GM15510 (cell line): Measurements from ENCODE around the gene NOC2L.

Source experiments
- POLR2A ChIP-seq: IDR thresholded peaks from 3 replicates; pipeline ENCODE4 v1.6.1; 2011; ENCODE audit warnings: borderline replicate concordance; ENCODE audit not compliant: insufficient read length; ENCODE audit errors: extremely low read depth

The NOC2L gene

DNA sequence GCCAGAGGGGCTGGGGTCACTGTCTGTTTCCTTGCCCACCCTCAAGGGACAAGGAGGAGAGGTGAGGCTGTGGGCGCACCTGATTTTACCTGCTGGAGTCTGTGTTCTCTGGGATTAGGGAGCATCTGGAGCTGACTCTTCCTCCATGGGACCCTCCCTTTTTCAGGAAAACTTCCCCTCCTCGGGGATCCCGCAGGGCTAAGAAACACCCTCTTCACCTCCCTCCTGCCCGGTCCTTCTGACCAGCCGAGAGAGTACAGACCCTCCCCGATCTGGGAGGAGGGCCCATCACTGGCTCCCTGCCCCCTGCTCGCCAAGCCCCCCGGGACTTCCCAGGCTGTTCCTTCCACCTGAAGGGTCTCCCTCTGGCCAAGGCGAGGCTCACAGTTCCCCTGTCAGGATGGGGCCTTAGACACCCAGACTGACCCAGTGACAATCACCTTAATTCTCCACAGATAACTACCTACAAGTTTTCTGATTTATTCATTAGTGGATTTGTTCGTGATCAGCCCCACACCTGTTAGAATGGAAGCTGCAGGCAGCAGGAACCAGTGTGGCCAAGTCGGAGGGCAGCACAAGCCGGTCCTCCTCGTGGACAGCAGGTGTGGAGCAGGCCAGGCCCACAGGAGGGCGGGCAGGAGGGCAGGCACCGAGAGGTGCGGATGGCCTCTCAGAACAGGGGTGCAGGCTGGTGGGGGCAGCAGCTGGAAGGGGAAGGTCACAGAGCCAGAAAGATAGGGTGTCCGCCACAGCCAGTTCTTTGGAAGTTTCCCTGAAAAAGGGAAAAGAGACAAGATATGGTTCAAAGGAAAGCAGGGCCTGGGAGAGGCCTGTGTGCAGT, 51.2 kb downstream of the NOC2L start:
- no peak for TF ChIP-seq POLR2A

GRCh38 chr1:906600-907420, 52.2 kb downstream of the NOC2L start:
- no peak for TF ChIP-seq POLR2A

DNA sequence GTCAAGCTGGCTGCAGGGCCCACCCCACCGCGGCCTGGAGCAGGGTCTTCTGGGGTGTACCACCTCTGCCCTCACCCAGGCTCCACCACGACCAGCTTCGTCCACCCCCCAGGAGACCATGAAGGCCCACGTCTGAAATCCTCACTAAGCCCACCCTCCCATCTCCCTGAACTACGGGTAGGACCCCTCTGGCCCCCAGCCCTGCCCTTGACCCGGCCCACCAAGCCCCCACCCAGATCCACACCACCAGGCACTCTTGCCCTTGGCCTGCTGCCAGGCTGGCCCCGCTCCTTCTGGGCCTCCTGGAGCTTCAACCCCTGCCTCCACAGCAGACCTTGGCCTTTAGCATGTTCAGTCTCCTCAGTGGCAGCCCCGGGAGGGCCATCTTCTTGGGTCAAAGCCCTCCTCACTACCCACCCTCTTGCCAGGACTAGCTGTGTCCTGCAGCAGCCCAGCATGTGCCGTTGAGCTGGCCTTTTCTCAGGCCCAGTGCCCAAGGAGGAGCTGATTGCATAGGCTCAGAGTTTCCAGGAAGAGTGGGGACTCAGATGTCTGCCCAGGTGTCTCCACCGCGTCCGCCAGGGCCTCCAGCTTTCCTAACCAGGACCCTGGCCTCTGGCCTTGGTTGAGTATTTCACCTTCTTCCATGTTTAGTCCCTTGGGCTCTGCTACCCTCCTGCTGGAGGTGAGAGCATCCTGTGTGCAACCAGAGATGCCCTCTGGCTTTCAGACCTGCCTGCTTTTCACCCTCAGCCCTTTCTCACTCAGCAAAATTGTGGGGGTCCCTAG, 53.1 kb downstream of the NOC2L start:
- no peak for TF ChIP-seq POLR2A

DNA sequence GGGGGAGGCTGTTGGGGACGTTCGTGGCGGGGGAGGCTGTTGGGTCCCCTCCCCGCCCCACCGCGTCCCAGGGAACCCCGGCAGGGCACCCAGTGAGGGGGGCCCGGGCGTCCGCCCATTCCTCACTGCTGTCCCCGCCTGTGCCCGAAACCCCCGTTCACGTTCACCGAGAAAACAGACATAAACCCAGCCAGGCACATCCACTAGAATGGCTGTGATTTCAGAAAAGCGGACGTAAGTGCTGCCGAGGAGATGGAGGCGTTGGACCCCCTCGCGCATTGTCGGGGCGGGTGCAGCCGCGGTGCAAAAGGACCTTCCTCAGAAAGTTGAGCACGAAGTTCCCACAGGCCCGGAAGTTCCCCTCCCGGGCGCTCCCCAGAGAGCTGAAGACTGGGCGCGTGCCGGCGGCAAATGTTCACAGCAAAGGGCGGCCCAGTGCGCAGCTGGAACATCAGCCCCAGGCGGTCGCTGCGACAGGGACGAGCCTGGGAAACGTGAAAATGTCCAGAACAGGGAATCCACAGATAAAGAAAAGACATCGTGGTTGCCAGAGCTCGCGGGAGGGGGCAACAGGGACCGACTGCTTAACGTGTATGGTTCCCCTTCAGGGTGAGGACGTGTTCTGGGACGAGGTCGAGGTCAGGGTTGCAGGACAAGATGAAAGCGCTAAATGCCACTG, 53.8 kb downstream of the NOC2L start:
- TF ChIP-seq POLR2A = no peak

DNA sequence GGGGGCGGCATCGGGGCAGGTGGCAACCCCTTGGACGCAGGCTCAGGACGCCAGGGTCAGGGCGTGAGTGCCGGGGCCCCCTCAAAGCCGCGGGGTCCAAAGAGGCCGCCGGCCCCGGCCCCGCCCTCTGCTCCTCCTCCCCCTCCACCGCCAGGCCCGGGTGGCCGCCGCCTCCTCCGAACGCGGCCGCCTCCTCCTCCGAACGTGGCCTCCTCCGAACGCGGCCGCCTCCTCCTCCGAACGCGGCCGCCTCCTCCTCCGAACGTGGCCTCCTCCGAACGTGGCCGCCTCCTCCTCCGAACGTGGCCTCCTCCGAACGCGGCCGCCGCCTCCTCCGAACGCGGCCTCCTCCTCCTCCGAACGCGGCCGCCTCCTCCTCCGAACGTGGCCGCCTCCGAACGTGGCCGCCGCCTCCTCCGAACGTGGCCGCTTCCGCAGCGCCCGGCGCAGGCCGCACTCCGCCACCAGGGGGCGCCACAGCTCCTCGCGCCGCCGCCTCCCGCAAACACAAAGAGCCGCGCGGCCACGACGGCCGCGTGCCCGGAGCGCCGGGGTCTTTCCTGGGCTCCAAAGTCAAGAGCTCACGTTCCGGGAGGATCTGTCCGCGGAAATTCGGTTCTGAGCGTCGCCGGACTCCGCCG, 54.6 kb downstream of the NOC2L start:
- peak; percentile 22 for TF ChIP-seq POLR2A

GRCh38 chr1:903721-904271, 55.3 kb downstream of the NOC2L start:
- no peak for TF ChIP-seq POLR2A

DNA sequence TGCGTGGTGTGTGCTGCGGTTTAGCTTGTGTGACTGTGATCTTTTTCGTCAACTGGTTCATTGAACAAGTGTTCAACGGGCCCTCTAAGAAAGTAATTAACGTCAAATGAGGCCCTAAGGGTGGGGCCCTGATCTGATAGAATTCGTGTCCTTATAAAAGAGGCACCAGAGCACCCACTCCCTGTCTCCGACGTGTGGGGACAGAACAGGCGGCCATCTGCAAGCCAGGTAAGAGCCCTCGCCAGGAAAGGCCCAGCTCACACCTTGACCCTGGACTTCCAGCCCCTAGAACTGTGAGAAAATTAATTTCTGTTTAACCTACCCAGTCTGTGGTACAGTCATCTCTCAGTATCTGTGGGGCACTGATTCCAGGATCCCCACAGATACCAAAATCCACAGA, 55.8 kb downstream of the NOC2L start:
- no peak for TF ChIP-seq POLR2A

- no peak for TF ChIP-seq POLR2A
Observed at GRCh38 chr1:902802-903201, 56.3 kb downstream of the NOC2L start.

DNA sequence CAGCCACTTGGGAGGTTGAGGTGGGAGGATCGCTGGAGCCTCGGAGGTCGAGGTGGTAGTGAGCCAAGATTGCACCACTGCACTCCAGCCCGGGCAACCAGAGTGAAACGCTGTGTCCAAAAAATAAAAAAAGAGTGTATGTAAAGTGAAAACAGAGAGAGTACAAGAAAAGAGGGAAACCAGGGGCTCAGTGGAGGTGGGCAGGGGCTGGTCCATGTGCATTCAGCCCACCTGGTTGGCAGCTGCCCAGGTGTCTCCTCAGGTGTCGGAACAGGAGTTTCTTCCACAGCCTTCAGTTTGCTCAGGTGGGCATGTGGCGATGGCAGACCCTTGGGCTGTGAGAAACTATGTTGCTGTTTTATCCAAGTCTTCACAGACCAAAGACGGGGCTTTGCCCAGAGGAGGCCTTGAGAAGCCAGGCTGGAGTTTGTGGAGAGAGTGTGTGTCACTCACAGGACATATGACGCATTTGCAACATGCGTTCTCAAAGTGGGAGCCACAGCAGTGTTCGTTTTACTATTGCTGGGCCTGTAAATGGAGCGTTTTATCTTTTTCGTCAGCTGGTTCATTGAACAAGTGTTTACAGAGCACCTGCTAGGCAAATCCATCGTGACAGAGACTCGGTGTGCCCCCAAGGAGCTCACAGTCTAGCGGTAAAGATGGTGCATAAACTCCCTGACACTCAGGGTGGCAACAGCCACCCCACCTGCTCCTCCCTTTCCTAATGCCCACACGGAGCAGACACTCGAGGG, 57.8 kb downstream of the NOC2L start:
- no peak for TF ChIP-seq POLR2A

DNA sequence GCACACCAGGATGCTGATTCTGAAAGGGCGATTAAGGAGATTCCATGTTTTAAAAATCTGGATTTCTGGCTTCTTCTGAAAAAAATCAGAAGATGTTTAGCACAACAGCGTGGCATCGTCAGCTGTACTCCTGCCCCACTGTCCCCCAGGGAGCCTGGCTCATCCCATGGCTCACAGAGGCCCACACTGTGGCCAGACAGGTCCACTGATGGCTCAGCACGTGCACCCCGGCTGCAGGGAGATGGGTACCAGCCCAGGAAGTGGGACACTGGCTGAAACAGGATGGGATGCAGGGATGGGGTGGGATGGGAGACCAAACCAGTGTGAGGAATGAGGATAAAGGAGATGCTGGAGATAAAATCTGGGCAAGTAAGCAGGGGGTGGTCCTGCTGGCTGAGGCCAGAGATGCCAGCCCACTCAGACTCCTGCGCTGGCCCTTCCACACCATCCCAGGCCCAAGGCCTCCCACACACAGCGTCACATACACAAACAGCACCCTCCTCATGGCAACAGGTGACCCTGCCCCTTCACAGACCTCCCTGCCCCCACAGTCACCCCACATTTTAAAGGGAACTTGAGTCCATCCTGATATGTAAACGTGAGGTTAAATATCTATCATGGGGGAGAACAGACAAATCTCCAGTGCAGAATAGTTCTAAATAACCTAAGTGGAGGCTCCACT, 59.3 kb downstream of the NOC2L start:
- TF ChIP-seq POLR2A = no peak

DNA sequence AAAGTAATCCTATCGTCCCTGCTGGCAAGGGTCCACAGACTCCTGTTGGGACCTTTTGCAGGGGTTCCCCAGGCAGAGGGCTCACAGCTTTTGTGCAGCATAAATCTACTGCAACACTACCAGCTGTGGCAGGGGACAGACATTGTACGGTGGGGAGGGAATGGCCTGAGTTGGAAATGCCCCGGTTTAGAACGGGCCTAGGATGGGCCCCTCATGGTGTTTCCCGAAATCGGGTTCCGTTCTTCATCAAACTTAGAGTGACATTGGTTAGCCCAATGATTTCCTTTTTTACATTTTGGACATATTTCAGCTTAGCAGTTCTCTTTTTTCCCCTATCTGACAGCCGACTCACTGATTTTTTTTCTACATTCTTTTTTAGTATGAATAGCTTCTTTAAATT, 61.8 kb downstream of the NOC2L start:
- TF ChIP-seq POLR2A = no peak
